ENCODE data around the gene CLEC7A.

DNA sequence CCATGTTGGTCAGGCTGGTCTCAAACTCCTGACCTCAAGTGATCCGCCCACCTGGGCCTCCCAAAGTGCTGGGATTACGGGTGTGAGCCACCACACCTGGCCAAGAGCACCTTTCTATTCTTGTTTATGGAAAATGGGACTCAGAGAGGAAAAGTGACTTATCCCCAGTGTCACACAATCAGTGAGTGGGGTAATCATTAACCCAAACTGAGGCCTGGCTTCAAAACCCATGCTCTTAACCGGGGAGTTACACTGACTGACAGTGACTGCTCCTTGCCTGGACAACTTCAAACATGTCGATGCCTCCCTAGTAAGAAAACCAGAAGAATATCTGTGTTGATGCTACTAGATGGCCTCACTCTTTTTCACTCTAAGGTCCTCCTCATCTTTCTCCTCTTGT, 7.3 kb downstream of the CLEC7A start:
- TF ChIP-seq, protein P1, sequence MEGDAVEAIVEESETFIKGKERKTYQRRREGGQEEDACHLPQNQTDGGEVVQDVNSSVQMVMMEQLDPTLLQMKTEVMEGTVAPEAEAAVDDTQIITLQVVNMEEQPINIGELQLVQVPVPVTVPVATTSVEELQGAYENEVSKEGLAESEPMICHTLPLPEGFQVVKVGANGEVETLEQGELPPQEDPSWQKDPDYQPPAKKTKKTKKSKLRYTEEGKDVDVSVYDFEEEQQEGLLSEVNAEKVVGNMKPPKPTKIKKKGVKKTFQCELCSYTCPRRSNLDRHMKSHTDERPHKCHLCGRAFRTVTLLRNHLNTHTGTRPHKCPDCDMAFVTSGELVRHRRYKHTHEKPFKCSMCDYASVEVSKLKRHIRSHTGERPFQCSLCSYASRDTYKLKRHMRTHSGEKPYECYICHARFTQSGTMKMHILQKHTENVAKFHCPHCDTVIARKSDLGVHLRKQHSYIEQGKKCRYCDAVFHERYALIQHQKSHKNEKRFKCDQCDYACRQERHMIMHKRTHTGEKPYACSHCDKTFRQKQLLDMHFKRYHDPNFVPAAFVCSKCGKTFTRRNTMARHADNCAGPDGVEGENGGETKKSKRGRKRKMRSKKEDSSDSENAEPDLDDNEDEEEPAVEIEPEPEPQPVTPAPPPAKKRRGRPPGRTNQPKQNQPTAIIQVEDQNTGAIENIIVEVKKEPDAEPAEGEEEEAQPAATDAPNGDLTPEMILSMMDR (IDR thresholded peaks at IDR 0.05; ENCODE audit: poor library complexity), result no peak
- TF ChIP-seq EZH2phosphoT487 (IDR thresholded peaks at IDR 0.05; ENCODE audit: low read depth, severe bottlenecking, unreplicated experiment), result no peak
- no peak for TF ChIP-seq EZH2 (IDR thresholded peaks at IDR 0.05; ENCODE audit: borderline replicate concordance)

Measured in hepatocyte (in vitro differentiated cells).